Right lobe of liver (tissue), 6 donors: ENCODE results near the gene PNCK. TPM values are rescaled to one million over a fixed set of nuclear protein-coding genes. Genes with fewer than 3 reads are reported as not detected.

Experiments
- ATAC-seq, 4 donors: fragments of 200-7000 bp; cut with Tn5 transposase; one replicate each; pipeline ENCODE4 v1.9.1; 2020; ENCODE audit warnings: mild to moderate bottlenecking in 4 of 4, moderate library complexity in 4 of 4
- DNase-seq, 3 donors: peaks; one replicate each; pipeline ENCODE4 v3.0.0-alpha.2; 2020
- H3K27ac ChIP-seq, 3 donors: fragments of 200-600 bp; one replicate each; pipeline ENCODE4 v1.8.0; 2022
- H3K27me3 ChIP-seq, 2 donors: fragments of 200-600 bp; one replicate each; pipeline ENCODE4 v1.8.0; 2022
- H3K36me3 ChIP-seq, 4 donors: fragments of 200-600 bp; sonication (generic) in 1 of 4; one replicate each; pipeline versions ENCODE4 v1.5.1 to v1.8.0; 2017 to 2022; ENCODE audit warnings: control low read depth in 1 of 4
- H3K4me1 ChIP-seq, 4 donors: fragments of 200-600 bp; sonication (generic) in 1 of 4; one replicate each; pipeline versions ENCODE4 v1.5.1 to v1.8.0; 2017 to 2022; ENCODE audit warnings: control low read depth in 1 of 4
- H3K4me3 ChIP-seq, 3 donors: fragments of 200-600 bp; one replicate each; pipeline ENCODE4 v1.8.0; 2022
- H3K9me3 ChIP-seq, 4 donors: fragments of 200-600 bp; sonication (generic) in 1 of 4; one replicate each; pipeline versions ENCODE4 v1.5.1 to v1.8.0; 2017 to 2022; ENCODE audit warnings: control low read depth in 1 of 4
- POLR2A ChIP-seq: fragments of 450-650 bp; IDR thresholded peaks from one replicate; pipeline ENCODE4 v1.6.1; 2017; ENCODE audit warnings: antibody characterized with exemption, mild to moderate bottlenecking
- WGBS: methylation state at CpG from one replicate; pipeline ENCODE4 v1.1.6; 2018; ENCODE audit warnings: low coverage, low lambda C conversion rate; ENCODE audit not compliant: insufficient coverage; ENCODE audit errors: missing lambda C conversion rate; 5-methylcytosine and 5-hydroxymethylcytosine counted together
- intact Hi-C, 2 donors: fragments of 100-400 bp; cut with DNase I; formaldehyde crosslinking; loops; one replicate each; pipeline versions ENCODE4 v1.11.2 to v1.14.1; 2022
- total RNA-seq, 6 experiments: library from RNA; depleted of rRNA in 2 of 6; stranded (reverse); fragments of >200 nt in 2 of 6; fragmentation: NEBNext Ultra II Directional in 3 of 6; extraction: Animal tissue kit (Norgen Biotek cat#: 25700) in 3 of 6; gene quantifications; one replicate each; pipeline versions ENCODE4 v1.1.0 to v1.2.4, GENCODE V29; 2016 to 2023
- TF ChIP-seq, protein P1 (sequence below), 4 donors: fragments of 200-600 bp in 3 of 4; fragments of 450-650 bp in 1 of 4; IDR thresholded peaks; one replicate each; pipeline versions ENCODE4 v1.5.1 to v1.8.0; 2016 to 2022; ENCODE audit warnings: antibody characterized with exemption in 4 of 4, mild to moderate bottlenecking in 2 of 4
- donor health status: DM: no; HTN: yes; CAD: no.
- donor health status: DM: no; HTN: no; CAD: no.
- donor health status: DM: no; HTN: no; CAD: no.
- donor health status: DM: no; HTN: yes; CAD: no.
- donor health status: DM: no; HTN: yes; CAD: no.

Gene PNCK
- total RNA-seq, 6 experiments from 2014 or later, result 0.86 TPM; not detected in 5

DNA sequence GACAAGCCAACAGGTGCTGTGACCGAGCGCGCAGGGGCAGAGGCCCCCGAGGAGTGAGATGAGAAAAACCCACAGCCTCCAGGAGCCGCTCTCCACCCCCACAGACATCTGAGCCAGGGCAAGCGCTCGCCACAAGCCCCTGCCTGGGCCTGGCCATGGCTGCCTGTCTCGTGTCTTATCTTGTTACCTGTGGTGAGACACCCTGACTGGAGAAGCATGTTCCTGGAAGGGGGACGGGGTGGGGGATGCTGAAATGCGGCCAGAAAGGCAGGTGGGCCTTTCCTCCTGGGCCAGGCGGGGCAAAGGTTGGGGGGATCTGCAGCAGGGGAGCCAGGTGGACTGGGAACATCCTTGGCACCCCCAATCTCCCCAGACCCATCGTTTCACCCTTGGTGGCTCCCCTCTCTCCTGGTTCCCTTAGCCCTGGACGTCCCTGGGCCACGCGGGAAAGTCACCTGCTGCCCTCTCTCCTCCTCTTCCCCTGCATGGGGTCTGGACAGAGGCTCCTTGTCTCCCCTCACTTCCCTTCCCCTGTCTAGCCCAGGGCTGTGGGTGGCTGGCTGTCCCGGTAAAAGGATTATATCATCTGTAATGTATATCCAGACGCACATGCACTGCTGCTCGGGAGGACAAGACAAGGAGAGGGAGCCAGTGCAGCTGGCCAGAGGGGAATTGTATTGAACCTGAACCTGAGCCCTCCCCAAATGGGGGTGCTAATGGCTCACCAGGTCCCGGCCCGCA, 35.0 kb downstream of the PNCK start:
- WGBS, result 53% methylated on average over 6 of the region's 20 CpGs
- Histone ChIP-seq H3K27ac (no peak overlapping the region), H3K4me3 (no peak overlapping the region), H3K4me1 (peaks cover 0 to 2% (median 0%) of the 10 kb centered on the region in 4 donors), H3K36me3 (no peaks in the 10 kb centered on the region), H3K27me3 (no peaks in the 10 kb centered on the region), H3K9me3 (no peaks in the 10 kb centered on the region)
- no peak for ATAC-seq
- DNase-seq, result peak in 1 of 3 donors; percentile 48
- intact Hi-C loops, result no loop called here
- no peak for TF ChIP-seq POLR2A
- TF ChIP-seq, protein P1, sequence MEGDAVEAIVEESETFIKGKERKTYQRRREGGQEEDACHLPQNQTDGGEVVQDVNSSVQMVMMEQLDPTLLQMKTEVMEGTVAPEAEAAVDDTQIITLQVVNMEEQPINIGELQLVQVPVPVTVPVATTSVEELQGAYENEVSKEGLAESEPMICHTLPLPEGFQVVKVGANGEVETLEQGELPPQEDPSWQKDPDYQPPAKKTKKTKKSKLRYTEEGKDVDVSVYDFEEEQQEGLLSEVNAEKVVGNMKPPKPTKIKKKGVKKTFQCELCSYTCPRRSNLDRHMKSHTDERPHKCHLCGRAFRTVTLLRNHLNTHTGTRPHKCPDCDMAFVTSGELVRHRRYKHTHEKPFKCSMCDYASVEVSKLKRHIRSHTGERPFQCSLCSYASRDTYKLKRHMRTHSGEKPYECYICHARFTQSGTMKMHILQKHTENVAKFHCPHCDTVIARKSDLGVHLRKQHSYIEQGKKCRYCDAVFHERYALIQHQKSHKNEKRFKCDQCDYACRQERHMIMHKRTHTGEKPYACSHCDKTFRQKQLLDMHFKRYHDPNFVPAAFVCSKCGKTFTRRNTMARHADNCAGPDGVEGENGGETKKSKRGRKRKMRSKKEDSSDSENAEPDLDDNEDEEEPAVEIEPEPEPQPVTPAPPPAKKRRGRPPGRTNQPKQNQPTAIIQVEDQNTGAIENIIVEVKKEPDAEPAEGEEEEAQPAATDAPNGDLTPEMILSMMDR (IDR thresholded peaks at IDR 0.05), result no peak

DNA sequence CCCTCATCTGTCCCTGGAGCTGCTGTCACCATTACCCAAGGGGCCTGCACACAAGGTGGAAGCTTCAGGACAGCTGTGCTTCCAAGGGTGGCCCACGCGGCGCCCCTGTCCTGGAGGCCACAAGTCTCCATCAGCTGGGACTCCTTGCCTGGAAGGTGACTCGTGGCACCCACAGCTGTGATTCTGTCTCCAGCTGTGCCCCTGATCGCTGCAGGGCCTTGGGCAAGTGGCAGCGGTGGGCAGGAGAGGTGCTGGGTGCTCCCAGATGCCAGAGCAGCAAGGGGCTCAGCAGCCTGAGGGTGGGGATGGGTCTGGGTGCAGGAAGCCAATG, 35.6 kb downstream of the PNCK start:
- Histone ChIP-seq H3K9me3 (no peaks in the 10 kb centered on the region), H3K4me3 (no peak overlapping the region), H3K27ac (no peak overlapping the region), H3K4me1 (no peaks in the 10 kb centered on the region), H3K27me3 (no peaks in the 10 kb centered on the region), H3K36me3 (no peaks in the 10 kb centered on the region)
- intact Hi-C loops, result no loop called here
- WGBS, result no CpG with 5 or more reads among the region's 6 CpGs
- TF ChIP-seq, protein P1 (IDR thresholded peaks at IDR 0.05), result no peak
- no peak for TF ChIP-seq POLR2A
- DNase-seq (no peak), ATAC-seq (no peak)

DNA sequence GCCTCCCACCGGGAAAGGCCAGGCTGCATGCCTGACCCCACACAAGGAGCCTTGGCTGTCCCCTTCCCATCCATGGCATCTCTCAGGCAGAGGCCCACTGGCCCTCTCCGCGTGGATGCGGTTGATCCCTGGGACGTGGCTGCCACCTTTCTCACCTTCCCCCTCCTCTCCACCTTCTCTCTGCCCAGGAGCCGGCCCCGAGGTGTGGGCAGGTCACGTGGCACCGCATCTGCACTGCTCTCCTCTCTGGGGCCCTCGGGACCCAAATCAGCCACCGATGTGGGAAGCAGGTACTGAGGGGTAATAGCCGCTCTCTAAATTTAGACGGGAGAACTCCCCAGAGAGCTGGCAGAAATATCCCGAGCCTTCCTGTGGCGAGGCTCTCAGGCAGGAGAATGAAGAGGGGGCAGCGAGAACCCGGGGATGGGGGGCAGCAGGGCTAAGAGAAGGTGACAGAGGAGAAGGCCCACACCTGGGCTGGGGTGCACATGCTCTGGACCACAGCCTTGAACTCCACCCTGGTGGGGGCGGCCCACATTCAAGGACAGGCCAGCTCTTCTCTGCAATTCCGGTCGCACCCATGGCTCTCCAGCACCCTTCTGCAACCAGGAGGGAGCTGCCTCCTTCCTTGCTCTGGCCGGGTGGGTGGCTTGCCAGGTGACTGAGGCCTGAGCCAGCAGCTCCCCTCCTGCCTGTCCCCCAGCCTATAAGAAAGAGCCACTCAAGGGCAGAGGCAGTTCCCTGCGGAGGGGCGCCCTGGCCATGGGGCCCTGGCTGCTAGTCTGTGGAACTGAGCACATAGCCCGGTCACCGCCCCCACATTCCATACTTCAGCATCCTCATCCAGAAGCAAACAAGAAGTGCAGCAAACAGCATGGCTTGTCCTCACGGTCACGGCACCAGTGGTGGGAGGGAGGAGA, 36.2 kb downstream of the PNCK start:
- no peaks in the 10 kb centered on the region for H3K9me3 ChIP-seq
- H3K27ac ChIP-seq, result no peak overlapping the region
- WGBS, result 66% methylated on average over 6 of the region's 27 CpGs
- no peak for TF ChIP-seq POLR2A
- TF ChIP-seq, protein P1 (IDR thresholded peaks at IDR 0.05), result no peak
- ATAC-seq (no peak), DNase-seq (no peak)
- intact Hi-C loops, result no loop called here
- no peak overlapping the region for H3K4me3 ChIP-seq
- no peaks in the 10 kb centered on the region for H3K4me1 ChIP-seq
- H3K27me3 ChIP-seq, result no peaks in the 10 kb centered on the region
- no peaks in the 10 kb centered on the region for H3K36me3 ChIP-seq

- no peak for TF ChIP-seq POLR2A
- TF ChIP-seq, protein P1 (IDR thresholded peaks at IDR 0.05), result no peak
- H3K36me3 ChIP-seq, result no peaks in the 10 kb centered on the region
- no peaks in the 10 kb centered on the region for H3K27me3 ChIP-seq
- 17% methylated on average over 1 of the region's 5 CpGs for WGBS
- no peak overlapping the region for H3K4me3 ChIP-seq
- DNase-seq (no peak), ATAC-seq (no peak)
- H3K9me3 ChIP-seq, result no peaks in the 10 kb centered on the region
- no peak overlapping the region for H3K27ac ChIP-seq
- intact Hi-C loops, result no loop called here
- no peaks in the 10 kb centered on the region for H3K4me1 ChIP-seq
These were observed 36.9 kb downstream of the PNCK start for GRCh38 chrX:153636716-153637115.
